Stimulated activated CD4-positive, alpha-beta T cell treated with anti-CD3 and anti-CD28 coated beads, Interleukin-4, amount 100 ng/mL, for 24 hours (primary cell): ENCODE measurements around the gene FUT7.
A peak's percentile ranks its signal among the peaks of the same experiment; 100 is the strongest.
"Not testable (repeated sequence)": the region's sequence is repeated elsewhere in the genome, so short reads cannot be mapped to it uniquely, and the experiment has no call there.

ENCODE experiments used
- DNase-seq: peaks from one replicate; pipeline ENCODE4 v3.0.0-alpha.2; 2020

The FUT7 gene

GRCh38 chr9:137065336-137065967 is 33.6 kb upstream of the FUT7 start:
- no peak for DNase-seq

GRCh38 chr9:137064880-137065164 is 32.9 kb upstream of the FUT7 start:
- DNase-seq, result no peak

DNA sequence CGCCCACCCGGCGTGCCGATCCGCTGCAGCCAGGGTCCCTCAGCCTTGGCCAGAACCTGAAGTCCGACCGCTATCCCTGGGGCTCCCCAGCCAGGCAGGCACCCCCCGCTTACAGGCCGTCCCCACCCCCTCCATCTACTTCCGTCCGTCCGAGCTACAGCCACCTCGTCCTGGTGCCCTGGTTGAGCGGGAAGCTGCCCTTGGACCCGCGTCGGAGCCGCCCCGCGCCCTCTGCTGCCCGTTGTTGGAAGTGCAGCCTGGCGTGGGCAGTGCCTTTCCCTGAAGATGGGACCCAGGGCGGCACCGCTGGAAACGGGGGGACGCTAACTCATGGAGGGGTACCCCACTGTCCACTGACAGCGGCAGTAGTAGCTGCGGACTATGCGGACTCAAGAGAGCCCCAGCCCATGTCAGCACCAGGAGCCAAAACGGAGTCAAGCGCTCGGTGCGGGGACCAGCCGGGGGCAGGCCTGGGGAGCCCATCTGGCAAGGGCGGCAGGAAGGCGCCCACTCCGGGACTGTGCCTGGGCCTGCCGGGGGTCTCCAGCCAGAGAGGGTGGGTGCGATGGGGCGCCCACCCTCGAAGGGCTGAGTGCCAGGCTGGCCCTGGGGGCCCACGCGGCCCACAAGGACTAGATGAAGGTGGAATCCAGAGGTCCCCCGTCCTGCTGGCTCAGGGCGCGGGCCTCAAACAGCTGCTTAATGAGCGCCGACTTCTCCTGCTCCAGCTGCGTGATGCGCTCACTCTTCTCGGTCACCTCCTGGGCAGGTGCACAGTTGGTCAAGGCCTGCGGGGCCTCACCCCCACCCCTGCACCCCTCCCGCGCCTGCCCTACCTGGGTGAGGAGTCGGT is 32.4 kb upstream of the FUT7 start:
- DNase-seq, result peak; percentile 69

DNA sequence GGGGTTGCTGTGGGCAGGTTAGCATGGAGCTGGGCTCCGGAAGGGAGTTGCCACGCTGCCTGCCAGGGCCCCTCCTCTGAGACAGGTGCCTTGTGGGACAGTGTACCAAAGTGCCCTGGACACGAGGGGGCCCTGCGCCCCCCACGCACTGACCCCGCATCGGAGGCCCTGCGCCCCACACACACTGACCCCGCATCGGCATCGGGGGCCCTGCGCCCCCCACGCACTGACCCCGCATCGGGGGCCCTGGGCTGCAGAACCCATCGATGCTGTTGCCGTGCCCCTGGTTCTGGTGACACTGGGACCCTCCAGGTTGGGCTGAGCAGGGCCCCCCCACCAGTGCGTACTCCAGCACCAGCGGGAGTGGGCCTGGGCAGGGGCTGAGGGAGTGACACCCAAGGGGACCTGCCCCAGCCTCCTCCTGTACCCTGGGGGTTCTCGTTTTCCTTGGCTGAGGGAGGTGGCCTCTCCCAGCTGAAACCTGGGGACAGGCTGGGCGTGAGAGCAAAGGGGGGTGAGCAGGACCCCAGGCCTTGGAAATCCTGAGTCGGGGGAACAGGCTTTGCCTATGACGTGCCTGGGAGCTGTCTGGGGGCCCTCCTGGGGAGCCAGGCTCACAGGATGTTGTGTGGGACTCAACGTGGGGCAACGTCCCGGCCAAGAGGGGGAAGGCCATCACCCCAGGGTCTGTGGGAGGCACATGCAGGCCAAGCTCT is 31.6 kb upstream of the FUT7 start:
- no peak for DNase-seq

DNA sequence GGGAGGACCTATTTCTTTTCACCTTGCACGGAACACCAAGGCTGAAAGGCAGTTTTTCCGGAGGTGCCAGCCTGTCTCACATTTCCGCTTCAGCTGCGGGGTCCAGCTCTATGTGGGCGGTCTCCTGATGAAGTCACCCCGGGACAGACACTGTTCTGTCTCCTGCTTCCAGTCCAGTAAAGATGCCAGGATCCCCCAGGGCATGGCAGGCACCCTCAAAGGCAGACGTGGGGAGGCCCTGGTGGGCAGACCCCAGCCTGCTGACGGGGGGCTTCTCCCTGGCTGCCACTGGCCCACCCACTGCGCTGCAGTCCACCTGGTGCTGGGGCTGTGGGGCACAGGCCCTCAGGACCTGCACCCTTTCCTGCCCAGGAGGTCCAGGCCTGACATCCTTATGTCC is 30.9 kb upstream of the FUT7 start:
- not testable (repeated sequence) for DNase-seq

DNA sequence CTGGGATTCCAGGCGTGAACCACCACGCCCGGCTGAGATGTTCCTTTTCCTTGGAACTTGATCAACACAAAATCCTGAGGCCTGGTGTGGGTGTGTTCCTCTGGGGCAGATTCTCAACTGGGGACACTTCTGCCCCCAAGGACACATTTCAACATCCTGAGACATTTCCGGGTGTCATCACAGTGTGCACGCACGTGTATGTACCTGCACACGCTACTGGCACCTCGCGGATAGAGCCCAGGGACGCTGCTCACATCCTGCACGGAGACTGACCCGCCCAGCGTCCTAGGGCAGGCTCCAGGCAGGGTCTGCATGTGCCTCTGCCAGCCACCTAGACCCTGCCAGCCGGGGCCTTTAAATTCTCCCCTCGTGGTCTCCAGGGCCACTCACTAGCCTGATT is 30.5 kb upstream of the FUT7 start:
- DNase-seq, result no peak

GRCh38 chr9:137058521-137059234 is 26.8 kb upstream of the FUT7 start:
- DNase-seq, result no peak

- no peak for DNase-seq
Measured at GRCh38 chr9:137057545-137057944, 25.7 kb upstream of the FUT7 start.

- no peak for DNase-seq
Measured at GRCh38 chr9:137056739-137057415, 25.0 kb upstream of the FUT7 start.

- no peak for DNase-seq
Measured at GRCh38 chr9:137055385-137056364, 23.8 kb upstream of the FUT7 start.

DNA sequence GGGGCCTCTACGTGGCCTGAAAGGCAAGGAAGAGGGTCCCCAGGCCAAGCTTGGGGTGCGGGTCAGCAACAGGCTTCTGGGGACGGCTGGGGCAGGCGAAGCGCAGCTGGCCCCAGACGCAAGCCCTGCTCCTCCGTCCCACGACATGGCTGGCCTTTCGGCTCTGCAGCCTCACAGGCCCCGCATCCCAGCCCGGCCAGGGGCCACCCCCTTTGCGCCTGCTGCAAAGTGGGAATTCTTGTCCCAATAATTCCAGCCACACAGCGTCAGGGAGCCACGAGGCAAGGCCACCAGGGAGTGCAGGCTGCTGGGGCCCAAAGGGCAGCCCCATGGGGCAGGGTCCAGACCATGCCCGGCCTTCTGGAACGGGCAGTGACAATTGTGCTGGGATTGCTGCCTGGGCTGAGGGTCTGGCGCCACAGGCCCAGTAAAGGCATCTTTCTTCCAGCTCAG is 23.1 kb upstream of the FUT7 start:
- DNase-seq, result no peak

DNA sequence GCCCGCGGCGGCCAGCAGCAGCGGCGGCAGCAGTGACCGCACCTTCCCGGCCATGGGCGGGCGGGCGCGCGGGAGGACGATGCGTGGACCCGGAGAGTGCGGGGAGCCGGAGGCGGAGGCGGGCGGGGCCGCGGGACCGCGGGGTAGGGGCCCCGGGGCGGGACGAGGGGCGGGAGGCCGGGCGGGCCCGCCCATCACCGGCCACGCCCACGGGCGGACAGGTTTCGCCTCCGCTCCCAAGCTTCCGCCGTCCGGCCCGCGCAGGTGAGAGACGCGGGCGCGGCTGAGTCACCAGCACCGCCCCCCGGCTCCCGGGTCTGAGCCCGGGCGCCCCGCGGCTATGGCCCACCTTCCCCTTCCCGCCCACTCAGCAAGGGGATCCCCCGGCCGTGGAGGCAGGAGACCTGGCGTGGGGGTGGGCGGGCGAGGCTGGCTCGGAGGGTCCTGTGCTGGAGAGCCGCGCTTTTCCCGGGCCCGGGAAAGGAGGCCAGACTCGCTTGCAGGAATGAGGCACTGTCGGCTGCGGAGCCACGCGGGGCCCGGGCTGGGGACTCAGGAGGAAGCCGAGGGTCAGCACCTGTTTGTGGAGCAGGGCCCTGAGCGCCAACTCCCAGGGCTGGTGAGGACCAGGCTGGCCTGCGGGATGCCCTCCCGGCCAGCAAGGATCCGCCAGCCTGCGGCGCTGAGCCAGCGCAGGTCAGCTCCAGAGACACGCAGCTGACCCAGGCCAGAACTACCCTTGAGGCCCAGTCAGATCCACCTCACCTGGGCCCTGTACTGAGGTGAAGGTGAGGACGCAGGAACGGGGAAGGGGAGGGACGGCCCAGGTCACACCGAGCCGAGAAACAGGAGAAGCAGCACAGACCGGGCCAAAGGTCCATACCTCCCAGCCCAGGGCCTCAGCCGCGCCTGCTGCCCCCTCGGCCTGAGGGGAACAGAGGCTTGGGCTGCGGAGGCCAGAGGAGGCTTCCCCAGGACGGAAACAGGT is 22.4 kb upstream of the FUT7 start, which contains the start of gene ENTPD2:
ENTPD2 (minus strand) TSS at position 118 of the 988 bp plus-strand sequence; CDS start at position 54, 64 bp downstream.
- no peak for DNase-seq

- DNase-seq, result no peak
Measured at GRCh38 chr9:137052998-137053943, 21.4 kb upstream of the FUT7 start.

DNA sequence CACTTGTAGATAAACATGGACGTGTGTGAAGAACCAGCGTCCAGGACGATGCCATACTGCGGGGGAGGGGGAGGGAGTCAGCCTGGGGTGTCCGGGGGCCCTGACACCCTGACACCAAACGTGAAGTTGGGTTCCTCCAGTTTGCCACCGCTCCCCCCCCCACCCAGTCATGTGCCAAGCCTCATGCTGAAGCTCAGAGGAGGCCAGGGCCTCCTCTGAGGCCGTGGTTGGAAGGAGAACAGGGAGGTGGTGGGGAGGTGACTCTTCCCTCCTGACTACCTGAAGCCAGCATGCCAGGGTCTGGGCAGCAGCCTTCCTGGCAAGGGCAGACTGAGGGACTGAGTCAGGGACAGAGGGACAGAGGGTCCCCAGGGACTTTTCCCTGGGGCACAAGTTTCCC is 20.4 kb upstream of the FUT7 start:
- DNase-seq, result no peak

DNA sequence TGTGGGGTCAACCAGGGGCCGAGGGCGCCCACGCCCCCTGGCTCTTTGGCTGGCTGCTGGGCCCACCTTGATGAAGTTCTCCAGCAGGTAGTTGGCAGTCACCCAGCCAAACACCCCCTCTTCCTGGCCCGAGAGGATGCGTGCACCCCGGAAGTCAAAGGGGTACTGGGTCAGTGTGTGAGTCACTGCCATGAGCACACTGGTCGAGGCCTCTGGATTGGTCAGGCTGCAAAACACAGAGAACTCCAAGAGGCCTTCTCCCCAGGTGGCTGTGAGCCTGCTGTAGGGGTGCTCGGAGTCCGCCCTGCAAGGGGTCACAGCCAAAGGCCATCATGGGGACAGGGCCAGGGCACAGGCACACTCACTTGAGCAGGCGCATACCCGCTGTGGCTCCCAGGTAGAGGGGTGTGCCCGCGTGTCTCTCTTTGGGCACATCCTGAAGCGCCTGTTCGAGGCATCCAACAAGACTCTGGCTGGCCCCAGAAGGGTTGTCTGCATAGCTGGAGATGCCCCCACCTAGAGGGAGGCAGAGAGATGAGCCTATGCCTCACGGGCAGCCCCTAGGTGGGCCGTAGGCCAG is 19.3 kb upstream of the FUT7 start:
- DNase-seq, result no peak

DNA sequence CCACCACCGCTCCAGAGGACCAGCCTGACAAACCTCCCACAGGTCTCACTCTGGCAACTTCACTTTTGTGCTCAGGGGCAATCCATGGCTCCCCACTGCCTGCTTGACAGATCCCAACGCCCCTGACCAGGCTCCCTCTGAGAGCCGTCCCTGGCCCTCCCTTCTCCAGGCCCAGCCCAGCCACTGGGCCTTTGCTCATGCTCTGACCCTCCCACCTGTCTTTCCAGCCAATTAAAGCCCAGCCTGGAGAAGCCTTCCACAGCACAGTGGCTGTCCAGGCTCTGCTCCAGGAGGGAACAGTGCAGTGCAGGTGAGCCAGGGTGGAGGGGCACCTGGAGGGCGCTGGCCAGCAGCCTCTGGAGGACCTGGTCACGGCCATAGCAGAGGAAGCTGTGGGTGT is 18.7 kb upstream of the FUT7 start:
- no peak for DNase-seq

DNA sequence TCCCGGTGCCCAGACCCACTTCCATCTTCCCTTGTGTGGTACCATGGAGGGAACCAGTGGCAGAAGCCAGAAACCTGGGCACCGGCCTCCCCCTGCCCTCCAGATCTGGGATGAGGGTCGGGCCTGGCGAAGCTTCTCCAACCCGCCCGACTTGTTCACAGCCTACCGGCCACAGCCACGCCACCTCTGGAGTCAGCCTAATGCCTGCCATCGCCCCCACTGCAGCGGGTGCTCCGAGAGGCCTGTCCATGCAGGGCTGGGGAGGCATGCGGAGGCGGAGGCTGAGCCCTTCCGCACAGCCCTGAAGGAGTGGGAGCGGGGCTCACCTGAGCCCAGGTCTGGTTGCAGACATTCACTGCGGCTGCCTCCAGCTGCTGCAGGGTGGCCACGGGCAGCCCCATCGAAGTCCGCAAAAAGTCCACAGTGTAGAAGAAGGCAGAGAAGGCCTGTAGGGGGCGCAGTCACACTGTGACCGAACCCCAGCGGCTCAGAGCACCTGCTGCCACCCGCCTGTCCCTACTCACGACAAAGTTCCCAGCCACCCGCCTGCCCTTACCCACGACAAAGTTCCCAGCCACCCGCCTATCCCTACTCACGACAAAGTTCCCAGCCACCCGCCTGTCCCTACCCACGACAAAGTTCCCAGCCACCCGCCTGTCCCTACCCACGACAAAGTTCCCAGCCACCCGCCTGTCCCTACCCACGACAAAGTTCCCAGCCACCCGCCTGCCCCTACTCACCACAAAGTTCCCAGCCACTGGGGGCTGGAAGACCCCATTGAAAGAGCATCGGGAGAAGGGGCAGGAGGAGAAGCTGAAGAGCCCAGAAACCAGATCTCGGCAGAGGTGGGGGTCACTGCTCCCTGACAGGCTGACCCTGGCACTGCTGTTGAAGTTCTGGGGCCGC is 17.9 kb upstream of the FUT7 start:
- peak; percentile 49 for DNase-seq
